K562 (cell line): ENCODE results near the gene MEGF11. TPM values are rescaled to one million over a fixed set of nuclear protein-coding genes. Genes with fewer than 3 reads are reported as not detected.

Experiments
- HINFP ChIP-seq: fragments of 450-650 bp; conservative IDR thresholded peaks from 2 replicates; pipeline ENCODE4 v1.6.1; 2016; ENCODE audit warnings: missing genetic modification characterization, low read depth, mild to moderate bottlenecking, control low read depth, missing compliant biosample characterization
- ID3 ChIP-seq, 2 experiments: fragments of 250-450 bp in 1 of 2; fragments of 450-650 bp in 1 of 2; sonication (Bioruptor Pico) in 1 of 2; IDR thresholded peaks; 2 replicates each; pipeline versions ENCODE4 v1.6.1 to v1.8.0; 2016 to 2021; ENCODE audit warnings: mild to moderate bottlenecking in 2 of 2, moderate library complexity in 2 of 2, missing compliant biosample characterization in 1 of 2, missing genetic modification characterization in 1 of 2
- NELFE ChIP-seq: IDR thresholded peaks from 2 replicates; pipeline ENCODE4 v1.6.1; 2011; ENCODE audit warnings: mild to moderate bottlenecking; ENCODE audit not compliant: insufficient read depth, insufficient read length
- WHSC1 ChIP-seq: IDR thresholded peaks from one replicate; pipeline ENCODE4 v1.6.1; 2012; ENCODE audit warnings: low read length, control low read depth, inconsistent platforms
- ZNF146 ChIP-seq: IDR thresholded peaks from one replicate; pipeline ENCODE4 v1.6.1; 2018; ENCODE audit warnings: missing compliant biosample characterization; ENCODE audit not compliant: unreplicated experiment
- ZNF764 ChIP-seq: fragments of 250-450 bp; sonication (Bioruptor Pico); IDR thresholded peaks from 2 replicates; pipeline ENCODE4 v1.4.0; 2020; ENCODE audit warnings: low read depth, mild to moderate bottlenecking, moderate library complexity
- polyA plus RNA-seq, 8 experiments: library from polyadenylated mRNA; depleted of rRNA in 4 of 8; stranded (reverse) in 5 of 8; unstranded in 3 of 8; fragments of >200 nt; fragmentation: Nextera tagmentation in 2 of 8; fragmentation: Illumina TruSeq in 1 of 8; extraction: Ambion mirVana in 2 of 8; extraction: Trizol in 1 of 8; gene quantifications; 2 replicates each; pipeline versions ENCODE4 v1.2.1 to v1.2.3, GENCODE V29; 2011 to 2014; ENCODE audit warnings: inconsistent platforms in 1 of 8, missing spikeins in 1 of 8
- total RNA-seq, 7 experiments: library from RNA; depleted of rRNA in 6 of 7; stranded (reverse); fragments of >200 nt in 6 of 7; fragmentation: Illumina TruSeq in 2 of 7; extraction: Trizol in 2 of 7; gene quantifications; 2 replicates each; pipeline versions ENCODE4 v1.2.1 to v1.2.3, GENCODE V29; 2011 to 2021; ENCODE audit warnings: low replicate concordance in 1 of 7
- TF ChIP-seq, protein P1 (sequence below), 3 experiments: fragments of 200-800 bp in 1 of 3; sonication (Bioruptor generic) in 1 of 3; sonication (generic) in 1 of 3; formaldehyde crosslinking in 1 of 3; IDR thresholded peaks; 2 replicates each; pipeline versions ENCODE4 v1.6.1 to v1.8.0; 2016 to 2022; ENCODE audit warnings: mild to moderate bottlenecking in 2 of 3, missing compliant biosample characterization in 2 of 3, missing genetic modification characterization in 2 of 3, missing genetic modification reagents in 1 of 3
- TF ChIP-seq, protein P2 (sequence below): fragments of 250-450 bp; sonication (Bioruptor Pico); IDR thresholded peaks from 2 replicates; pipeline ENCODE4 v1.8.0; 2021; ENCODE audit warnings: borderline replicate concordance, mild to moderate bottlenecking, moderate library complexity; ENCODE audit not compliant: poor library complexity, severe bottlenecking

The MEGF11 gene
- total and polyA plus RNA-seq, 9 of the 15 experiments (the other 6 are each of a cell fraction or from before 2014, with no cell fraction given): 0.06 to 0.23 (median 0.20) TPM; not detected in 6

DNA sequence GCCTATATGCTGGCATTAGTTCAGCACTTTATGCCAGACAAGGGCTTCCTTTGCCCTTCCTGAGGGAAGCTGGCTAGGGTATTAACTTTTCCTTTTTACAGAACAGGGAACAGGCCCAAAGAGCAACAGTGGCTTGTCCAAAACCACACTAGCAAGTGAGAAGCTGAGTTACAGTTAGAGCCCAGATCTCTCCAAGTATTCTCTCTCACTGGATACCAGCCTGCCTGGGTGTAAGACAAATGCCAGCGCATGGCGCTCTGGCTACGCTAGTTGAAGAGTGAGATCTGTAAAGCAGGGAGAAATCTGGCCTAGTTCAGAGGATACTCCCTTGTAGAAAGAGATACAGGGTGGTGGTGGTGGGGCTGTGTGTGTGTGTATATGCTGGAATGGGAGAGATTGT, 345.9 kb downstream of the MEGF11 start (continued):
- TF ChIP-seq, protein P1, sequence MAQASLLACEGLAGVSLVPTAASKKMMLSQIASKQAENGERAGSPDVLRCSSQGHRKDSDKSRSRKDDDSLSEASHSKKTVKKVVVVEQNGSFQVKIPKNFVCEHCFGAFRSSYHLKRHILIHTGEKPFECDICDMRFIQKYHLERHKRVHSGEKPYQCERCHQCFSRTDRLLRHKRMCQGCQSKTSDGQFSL (CRISPR knock-in tag; IDR thresholded peaks at IDR 0.05): no peak
- TF ChIP-seq, protein P1 (tag; IDR thresholded peaks at IDR 0.05): no peak
- TF ChIP-seq ID3 (CRISPR knock-in tag; IDR thresholded peaks at IDR 0.05) (no peak), ID3 (tag; IDR thresholded peaks at IDR 0.05) (no peak), WHSC1 (no peak), ZNF764 (no peak), NELFE (no peak), ZNF146 (CRISPR knock-in tag) (no peak), HINFP (tag) (no peak)
- TF ChIP-seq, protein P2, sequence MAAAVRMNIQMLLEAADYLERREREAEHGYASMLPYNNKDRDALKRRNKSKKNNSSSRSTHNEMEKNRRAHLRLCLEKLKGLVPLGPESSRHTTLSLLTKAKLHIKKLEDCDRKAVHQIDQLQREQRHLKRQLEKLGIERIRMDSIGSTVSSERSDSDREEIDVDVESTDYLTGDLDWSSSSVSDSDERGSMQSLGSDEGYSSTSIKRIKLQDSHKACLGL: no peak
